ENCODE measurements around the gene CMPK2. TPM values are rescaled to one million over a fixed set of nuclear protein-coding genes. Genes with fewer than 3 reads are reported as not detected.

Gene CMPK2
- total RNA-seq, 1 experiment from 2014 or later, result 5.0 TPM

- no TSS peak for BruUV-seq (replicated peaks)
- H3K9ac ChIP-seq (ENCODE audit: low read length), result no peak overlapping the region
- POLR2A ChIA-PET (ENCODE audit: unreplicated experiment), result no interaction called here
- intact Hi-C loops (cut with micrococcal nuclease), result no loop called here
- no peaks in the 10 kb centered on the region for H3K79me2 ChIP-seq (ENCODE audit: low read length)
- no peaks in the 10 kb centered on the region for H3K9me2 ChIP-seq (replicated peaks; ENCODE audit: low read length)
- no peaks in the 10 kb centered on the region for H4K20me1 ChIP-seq (ENCODE audit: low read length)
- no peak for DNase-seq
- no peak overlapping the region for H3K4me2 ChIP-seq (ENCODE audit: low read length)
- H3K36me3 ChIP-seq (ENCODE audit: low read depth, low read length), result no peaks in the 10 kb centered on the region
- H3K4me3 ChIP-seq (ENCODE audit: low read length), result no peak overlapping the region
- no peak overlapping the region for H3K27ac ChIP-seq (ENCODE audit: low read length)
- peaks cover 88% of the 10 kb centered on the region for H3K27me3 ChIP-seq (ENCODE audit: low read length)
- no peaks in the 10 kb centered on the region for H3K4me1 ChIP-seq (ENCODE audit: insufficient read depth, low read length)
- no peak for ATAC-seq
- no peaks in the 10 kb centered on the region for H3F3A ChIP-seq (ENCODE audit: low read length, unreplicated experiment)
- H3K9me3 ChIP-seq (ENCODE audit: low read length), result no peaks in the 10 kb centered on the region
- H2AFZ ChIP-seq (ENCODE audit: low read length), result no peak overlapping the region
- CTCF ChIA-PET, result no interaction called here
- TF ChIP-seq EZH2phosphoT487 (IDR thresholded peaks at IDR 0.05; ENCODE audit: borderline replicate concordance, low read length), result no peak
- no peak for TF ChIP-seq EZH2 (IDR thresholded peaks at IDR 0.05; ENCODE audit: low read length, unreplicated experiment)
- TF ChIP-seq CTCF (conservative IDR thresholded peaks at IDR 0.05; ENCODE audit: low read depth, low read length), result no peak
These were observed 57.3 kb downstream of the CMPK2 start for GRCh38 chr2:6808426-6808825.

GRCh38 chr2:6806604-6807003 is 59.1 kb downstream of the CMPK2 start:
- Histone ChIP-seq H4K20me1 (ENCODE audit: low read length) (no peaks in the 10 kb centered on the region), H3K27ac (ENCODE audit: low read length) (no peak overlapping the region), H3K9me3 (ENCODE audit: low read length) (no peaks in the 10 kb centered on the region), H3K9ac (ENCODE audit: low read length) (no peak overlapping the region), H3K9me2 (replicated peaks; ENCODE audit: low read length) (no peaks in the 10 kb centered on the region), H3K27me3 (ENCODE audit: low read length) (peaks cover 87% of the 10 kb centered on the region), H3K4me1 (ENCODE audit: insufficient read depth, low read length) (no peaks in the 10 kb centered on the region), H3K79me2 (ENCODE audit: low read length) (no peaks in the 10 kb centered on the region), H3F3A (ENCODE audit: low read length, unreplicated experiment) (no peaks in the 10 kb centered on the region), H3K4me3 (ENCODE audit: low read length) (no peak overlapping the region), H3K36me3 (ENCODE audit: low read depth, low read length) (no peaks in the 10 kb centered on the region), H2AFZ (ENCODE audit: low read length) (no peak overlapping the region), H3K4me2 (ENCODE audit: low read length) (no peak overlapping the region)
- no peak for TF ChIP-seq CTCF (conservative IDR thresholded peaks at IDR 0.05; ENCODE audit: low read depth, low read length)
- TF ChIP-seq EZH2phosphoT487 (IDR thresholded peaks at IDR 0.05; ENCODE audit: borderline replicate concordance, low read length), result no peak
- no peak for TF ChIP-seq EZH2 (IDR thresholded peaks at IDR 0.05; ENCODE audit: low read length, unreplicated experiment)
- CTCF ChIA-PET, result no interaction called here
- intact Hi-C loops (cut with micrococcal nuclease), result no loop called here
- DNase-seq (no peak), ATAC-seq (no peak)
- POLR2A ChIA-PET (ENCODE audit: unreplicated experiment), result no interaction called here
- no TSS peak for BruUV-seq (replicated peaks)

- no peaks in the 10 kb centered on the region for H3K9me2 ChIP-seq (replicated peaks; ENCODE audit: low read length)
- H2AFZ ChIP-seq (ENCODE audit: low read length), result no peak overlapping the region
- H3K36me3 ChIP-seq (ENCODE audit: low read depth, low read length), result no peaks in the 10 kb centered on the region
- no TSS peak for BruUV-seq (replicated peaks)
- no peaks in the 10 kb centered on the region for H3K4me1 ChIP-seq (ENCODE audit: insufficient read depth, low read length)
- no peaks in the 10 kb centered on the region for H3F3A ChIP-seq (ENCODE audit: low read length, unreplicated experiment)
- POLR2A ChIA-PET (ENCODE audit: unreplicated experiment), result no interaction called here
- DNase-seq, result no peak
- no peak overlapping the region for H3K9ac ChIP-seq (ENCODE audit: low read length)
- H3K9me3 ChIP-seq (ENCODE audit: low read length), result no peaks in the 10 kb centered on the region
- H3K4me3 ChIP-seq (ENCODE audit: low read length), result no peak overlapping the region
- no peak for ATAC-seq
- peaks cover 68% of the 10 kb centered on the region for H3K27me3 ChIP-seq (ENCODE audit: low read length)
- H4K20me1 ChIP-seq (ENCODE audit: low read length), result no peaks in the 10 kb centered on the region
- CTCF ChIA-PET, result no interaction called here
- intact Hi-C loops (cut with micrococcal nuclease), result no loop called here
- no peaks in the 10 kb centered on the region for H3K79me2 ChIP-seq (ENCODE audit: low read length)
- TF ChIP-seq EZH2 (IDR thresholded peaks at IDR 0.05; ENCODE audit: low read length, unreplicated experiment) (no peak), CTCF (conservative IDR thresholded peaks at IDR 0.05; ENCODE audit: low read depth, low read length) (no peak), EZH2phosphoT487 (IDR thresholded peaks at IDR 0.05; ENCODE audit: borderline replicate concordance, low read length) (no peak)
- no peak overlapping the region for H3K4me2 ChIP-seq (ENCODE audit: low read length)
- no peak overlapping the region for H3K27ac ChIP-seq (ENCODE audit: low read length)
These were observed 65.2 kb downstream of the CMPK2 start for GRCh38 chr2:6800553-6800952.

Other genes with a start within 250 kb of the CMPK2 start
- 0.35 and 2.1 TPM in 2 replicates for gene RSAD2, start 11.9 kb upstream of the CMPK2 start, total RNA-seq (2014; rRNA removed)
- 9.5 and 13.1 TPM in 2 replicates for gene RNF144A, start 51.5 kb upstream of the CMPK2 start, total RNA-seq (2014; rRNA removed)